Neural cell (in vitro differentiated cells): ENCODE results near the gene CTU1.

Experiments used
- CTCF ChIP-seq: fragments of 450-650 bp; IDR thresholded peaks from 2 replicates; pipeline ENCODE4 v1.5.1; 2014; ENCODE audit warnings: antibody characterized with exemption, mild to moderate bottlenecking, moderate library complexity; ENCODE audit not compliant: poor library complexity, severe bottlenecking
- EP300 ChIP-seq: fragments of 450-650 bp; conservative IDR thresholded peaks from 2 replicates; pipeline ENCODE4 v1.6.1; 2014; ENCODE audit warnings: antibody characterized with exemption, mild to moderate bottlenecking, moderate library complexity; ENCODE audit not compliant: poor library complexity, severe bottlenecking
- POLR2AphosphoS5 ChIP-seq: IDR thresholded peaks from 2 replicates; pipeline ENCODE4 v1.6.1; 2012

- no peak for TF ChIP-seq CTCF
- no peak for TF ChIP-seq POLR2AphosphoS5
- TF ChIP-seq EP300 = no peak
Observed at GRCh38 chr19:51059715-51060114, 48.5 kb downstream of the CTU1 start.
